CD4-positive, CD25-positive, alpha-beta regulatory T cell (primary cell): ENCODE data around the gene IGSF9. TPM values are rescaled to one million over a fixed set of nuclear protein-coding genes. Genes with fewer than 3 reads are reported as not detected.
"Not testable (repeated sequence)": the region's sequence is repeated elsewhere in the genome, so short reads cannot be mapped to it uniquely, and the experiment has no call there.

Experiments
- ATAC-seq, 2 donors: fragments of 150-1000 bp; cut with Tn5 transposase; one replicate each; pipeline ENCODE4 v1.10.0; 2021; ENCODE audit warnings: low read depth in 2 of 2, moderate number of reproducible peaks in 2 of 2, moderate library complexity in 1 of 2
- DNase-seq, 3 donors: peaks; one replicate each; pipeline versions ENCODE4 v3.0.0 to v3.0.0-alpha.2; 2012 to 2022; ENCODE audit warnings: mixed read lengths in 1 of 3
- H3K27ac ChIP-seq: one replicate; pipeline ENCODE4 v1.7.0; 2013; ENCODE audit warnings: mild to moderate bottlenecking, low read length; ENCODE audit not compliant: insufficient read depth, poor library complexity, severe bottlenecking
- H3K27me3 ChIP-seq: one replicate; pipeline ENCODE4 v1.7.0; 2013; ENCODE audit warnings: low read length; ENCODE audit not compliant: control insufficient read depth, insufficient read depth
- H3K36me3 ChIP-seq: one replicate; pipeline ENCODE4 v1.7.0; 2013; ENCODE audit warnings: mild to moderate bottlenecking, low read length, moderate library complexity; ENCODE audit not compliant: control insufficient read depth, insufficient read depth
- H3K4me1 ChIP-seq: 2 replicates; pipeline ENCODE4 v1.7.0; 2013; ENCODE audit warnings: mild to moderate bottlenecking, low read length; ENCODE audit not compliant: insufficient read depth, control insufficient read depth, poor library complexity, severe bottlenecking
- H3K4me3 ChIP-seq: one replicate; pipeline ENCODE4 v1.7.0; 2013; ENCODE audit warnings: low read depth, mild to moderate bottlenecking, low read length, moderate library complexity
- H3K9me3 ChIP-seq, 2 experiments: 1 replicate in 1 of 2; 2 replicates in 1 of 2; pipeline ENCODE4 v1.7.0; 2013; ENCODE audit warnings: low read length in 2 of 2, mild to moderate bottlenecking in 1 of 2, moderate library complexity in 1 of 2; ENCODE audit not compliant: control insufficient read depth in 2 of 2
- H3K27ac Mint-ChIP-seq, 3 donors: one replicate each; pipeline ENCODE4 v1.8.0; 2020 to 2022; ENCODE audit warnings: mild to moderate bottlenecking in 3 of 3, mixed read lengths in 3 of 3, moderate library complexity in 2 of 3
- H3K27me3 Mint-ChIP-seq: one replicate; pipeline ENCODE4 v1.8.0; 2022; ENCODE audit warnings: mild to moderate bottlenecking, mixed read lengths
- H3K36me3 Mint-ChIP-seq: one replicate; pipeline ENCODE4 v1.8.0; 2020; ENCODE audit warnings: mixed read lengths
- H3K4me1 Mint-ChIP-seq, 4 donors: one replicate each; pipeline ENCODE4 v1.8.0; 2020 to 2022; ENCODE audit warnings: mixed read lengths in 4 of 4, mild to moderate bottlenecking in 1 of 4
- H3K4me3 Mint-ChIP-seq, 4 donors: one replicate each; pipeline ENCODE4 v1.8.0; 2020 to 2022; ENCODE audit warnings: mild to moderate bottlenecking in 4 of 4, mixed read lengths in 4 of 4, moderate library complexity in 3 of 4
- H3K9me3 Mint-ChIP-seq, 7 donors: one replicate each; pipeline ENCODE4 v1.8.0; 2020 to 2022; ENCODE audit warnings: mixed read lengths in 7 of 7, mild to moderate bottlenecking in 3 of 7, moderate library complexity in 2 of 7
- polyA plus RNA-seq, 4 donors: library from polyadenylated mRNA; unstranded; fragments of 300-500 nt; fragmentation: Illumina TruSeq; gene quantifications; one replicate each; pipeline ENCODE4 v1.2.3, GENCODE V29; 2021
- total RNA-seq: library from RNA; stranded (reverse); gene quantifications from one replicate; pipeline ENCODE4 v1.2.3, GENCODE V29; 2022

The IGSF9 gene
- total and polyA plus RNA-seq, 5 donors from 2014 or later = 0.23 TPM; not detected in 4

DNA sequence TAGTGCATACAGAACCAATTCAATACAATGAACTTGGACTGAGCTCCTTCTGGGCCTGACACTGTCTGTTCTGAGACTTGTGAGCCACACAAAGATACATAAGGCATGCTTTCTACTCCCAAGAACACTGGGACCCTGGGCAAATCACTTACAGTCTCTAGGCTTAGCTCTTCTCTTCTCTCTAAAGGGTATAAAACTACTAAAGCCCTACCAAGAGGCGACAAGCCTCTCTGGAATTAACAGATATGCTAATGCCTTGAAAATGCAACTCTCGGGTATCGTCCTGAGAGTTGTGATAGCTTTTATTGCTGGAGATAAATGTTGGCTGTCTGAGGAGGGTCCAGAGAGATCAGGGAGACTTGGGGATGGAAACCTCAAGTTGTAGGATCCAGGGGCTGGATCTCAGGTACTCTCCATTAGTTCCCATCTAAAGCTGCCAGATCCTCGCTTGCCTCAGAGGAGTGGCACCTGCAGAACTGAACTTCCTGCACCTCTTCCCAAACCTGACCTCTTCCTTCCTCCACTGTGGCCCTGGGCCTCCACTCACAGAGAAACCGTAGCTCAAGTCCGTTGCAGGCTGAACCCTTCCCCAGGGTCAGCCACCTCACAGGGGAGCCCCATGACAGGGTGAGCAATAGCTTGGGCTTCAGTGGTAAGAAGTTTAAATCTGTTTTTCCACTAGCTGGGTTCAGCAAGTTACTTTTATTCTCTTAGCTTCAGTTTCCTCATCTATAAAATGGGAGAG, 33.9 kb downstream of the IGSF9 start:
- DNase-seq (no peak), ATAC-seq (no peak)
- H3K27ac Mint-ChIP-seq = peak overlapping the region; percentile 80 to 99 (median 95)
- H3K27me3 Mint-ChIP-seq = no peaks in the 10 kb centered on the region
- peaks cover 19 to 83% (median 62%) of the 10 kb centered on the region in 4 donors for H3K4me1 Mint-ChIP-seq
- peaks cover 12% of the 10 kb centered on the region for H3K36me3 Mint-ChIP-seq
- peak overlapping the region; percentile 17 to 82 (median 78) for H3K4me3 Mint-ChIP-seq
- peaks cover 0 to 2% (median 0%) of the 10 kb centered on the region in 7 donors for H3K9me3 Mint-ChIP-seq
- Histone ChIP-seq H3K36me3 (peaks cover 2% of the 10 kb centered on the region), H3K9me3 (no peaks in the 10 kb centered on the region), H3K4me1 (peaks cover 50% of the 10 kb centered on the region), H3K27me3 (no peaks in the 10 kb centered on the region), H3K4me3 (peak overlapping the region; percentile 71), H3K27ac (peak overlapping the region; percentile 90)

DNA sequence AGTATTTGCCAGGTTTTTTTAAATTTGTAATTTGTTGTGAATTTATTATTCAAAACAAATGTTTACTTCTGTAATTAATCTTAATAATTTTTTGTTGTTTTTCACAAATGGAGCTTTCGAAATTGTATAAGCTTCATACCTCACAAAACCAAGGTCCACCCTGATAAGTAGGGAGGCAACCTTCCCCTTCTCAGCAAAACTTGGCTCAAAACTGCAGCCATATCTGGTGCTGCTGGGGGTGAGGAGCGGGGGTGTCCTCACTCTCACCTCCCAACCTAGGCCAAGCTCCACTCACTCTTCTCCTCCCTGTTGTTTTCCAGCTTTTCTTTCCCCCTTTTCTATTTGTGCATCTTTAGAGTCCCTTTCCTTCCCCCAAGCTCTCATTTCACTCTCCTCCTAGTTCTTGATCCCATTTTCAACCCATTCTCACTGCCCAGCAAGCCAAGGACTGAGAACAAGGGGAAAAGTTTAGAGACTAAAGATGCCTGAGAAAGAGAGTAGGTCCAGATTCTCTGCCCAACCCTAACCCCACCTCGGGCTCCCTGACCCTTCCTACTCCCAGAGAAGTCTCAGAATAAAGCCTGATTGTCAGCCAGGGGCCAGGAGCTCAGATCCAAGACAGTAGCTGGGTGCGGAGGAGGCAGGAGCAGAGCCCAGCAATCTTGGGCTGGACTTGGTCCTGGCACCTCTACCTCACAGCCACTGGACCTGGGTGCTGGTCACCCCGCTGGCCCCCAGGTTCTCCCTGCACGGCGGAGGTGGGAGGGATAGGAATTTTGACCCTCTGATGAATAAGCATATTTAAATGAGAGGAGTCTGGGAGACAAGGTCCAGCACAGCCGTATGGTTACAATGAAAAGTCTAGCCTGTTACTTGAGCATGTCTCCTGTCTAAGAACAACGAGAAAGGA, 37.1 kb downstream of the IGSF9 start:
- peak overlapping the region; percentile 37 for H3K27ac ChIP-seq
- H3K4me3 ChIP-seq = no peak overlapping the region
- H3K27me3 ChIP-seq = no peaks in the 10 kb centered on the region
- no peak for DNase-seq
- Mint-ChIP-seq H3K27ac (peak overlapping the region; percentile 23 to 95 (median 62)), H3K27me3 (no peaks in the 10 kb centered on the region), H3K36me3 (peaks cover 4% of the 10 kb centered on the region), H3K9me3 (peaks cover 0 to 2% (median 0%) of the 10 kb centered on the region in 7 donors), H3K4me1 (peaks cover 16 to 56% (median 43%) of the 10 kb centered on the region in 4 donors), H3K4me3 (peak overlapping the region in 1 of 4 donors; percentile 18)
- H3K36me3 ChIP-seq = no peaks in the 10 kb centered on the region
- H3K9me3 ChIP-seq = no peaks in the 10 kb centered on the region
- peaks cover 38% of the 10 kb centered on the region for H3K4me1 ChIP-seq
- ATAC-seq = no peak

DNA sequence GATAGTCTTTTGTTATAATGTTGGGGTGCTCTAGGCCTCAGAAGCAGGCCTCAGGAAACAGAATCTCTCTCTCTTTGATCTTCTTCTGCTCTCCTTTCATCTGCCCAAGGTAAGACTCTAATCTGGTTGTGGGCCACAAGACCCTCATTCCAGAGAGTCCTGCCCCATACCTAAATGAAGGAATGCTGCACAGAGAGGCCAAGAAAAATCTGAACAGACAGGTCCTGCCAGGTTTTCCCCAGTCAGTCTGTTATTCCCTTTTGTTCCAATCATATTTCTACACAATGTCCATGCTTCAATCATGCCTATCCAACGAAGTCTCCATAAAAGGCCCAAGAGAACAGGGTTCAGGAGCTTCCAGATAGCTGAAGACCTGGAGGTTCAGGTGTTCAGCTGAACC, 38.5 kb downstream of the IGSF9 start:
- H3K27ac Mint-ChIP-seq = peak overlapping the region in 1 of 3 donors; percentile 78
- H3K4me3 Mint-ChIP-seq = no peak overlapping the region
- Histone ChIP-seq H3K9me3 (no peaks in the 10 kb centered on the region), H3K27me3 (no peaks in the 10 kb centered on the region), H3K36me3 (no peaks in the 10 kb centered on the region), H3K4me3 (no peak overlapping the region), H3K4me1 (peaks cover 28% of the 10 kb centered on the region), H3K27ac (peak overlapping the region; percentile 2)
- ATAC-seq = no peak
- no peaks in the 10 kb centered on the region for H3K9me3 Mint-ChIP-seq
- H3K36me3 Mint-ChIP-seq = peaks cover 5% of the 10 kb centered on the region
- H3K4me1 Mint-ChIP-seq = peaks cover 12 to 42% (median 34%) of the 10 kb centered on the region in 4 donors
- no peak for DNase-seq
- H3K27me3 Mint-ChIP-seq = no peaks in the 10 kb centered on the region

DNA sequence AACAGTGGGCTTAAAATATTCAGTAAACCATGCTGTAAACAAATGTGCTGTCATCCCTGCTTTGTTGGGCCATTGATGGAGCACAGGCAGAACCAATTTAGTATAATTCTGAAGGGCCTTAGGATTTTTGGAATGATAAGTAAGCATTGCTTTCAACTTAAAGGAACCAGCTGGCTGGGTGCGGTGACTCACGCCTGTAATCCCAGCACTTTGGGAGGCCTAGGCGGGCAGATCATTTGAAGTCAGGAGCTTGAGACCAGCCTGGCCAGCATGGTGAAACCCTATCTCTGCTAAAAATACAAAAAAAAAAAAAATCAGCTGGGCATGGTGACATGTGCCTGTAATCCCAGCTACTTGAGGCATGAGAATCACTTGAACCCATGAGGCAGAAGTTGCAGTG, 41.4 kb downstream of the IGSF9 start:
- H3K9me3 Mint-ChIP-seq, H3K27ac ChIP-seq, H3K4me3 ChIP-seq, DNase-seq, ATAC-seq, H3K27me3 Mint-ChIP-seq, H3K36me3 ChIP-seq, H3K27me3 ChIP-seq, H3K4me1 ChIP-seq, H3K36me3 Mint-ChIP-seq, H3K9me3 ChIP-seq, H3K4me3 Mint-ChIP-seq, H3K27ac Mint-ChIP-seq: not testable (repeated sequence)
- H3K4me1 Mint-ChIP-seq = peaks cover 6 to 19% (median 13%) of the 10 kb centered on the region in 4 donors

DNA sequence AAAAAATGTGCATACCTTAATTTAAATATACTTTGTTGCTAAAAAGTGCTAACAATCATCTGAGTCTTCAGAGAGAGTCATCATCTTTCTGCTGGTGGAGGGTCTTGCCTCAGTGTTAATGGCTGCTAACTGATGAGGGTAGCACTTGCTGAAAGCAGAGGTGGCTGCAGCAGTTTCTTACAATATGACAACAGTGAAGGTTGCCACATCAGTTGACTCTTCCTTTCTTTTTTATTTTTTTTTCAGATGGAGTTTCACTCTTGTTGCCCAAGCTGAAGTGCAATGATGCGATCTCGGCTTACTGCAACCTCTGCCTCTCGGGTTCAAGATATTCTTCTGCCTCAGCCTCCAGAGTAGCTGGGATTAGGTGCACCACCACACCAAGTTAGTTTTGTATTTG, 42.9 kb downstream of the IGSF9 start:
- Mint-ChIP-seq H3K4me1 (peaks cover 6 to 11% (median 7%) of the 10 kb centered on the region in 4 donors), H3K27me3 (no peaks in the 10 kb centered on the region), H3K4me3 (no peak overlapping the region), H3K36me3 (peaks cover 5% of the 10 kb centered on the region), H3K27ac (no peak overlapping the region), H3K9me3 (no peaks in the 10 kb centered on the region)
- Histone ChIP-seq H3K9me3 (no peaks in the 10 kb centered on the region), H3K27ac (no peak overlapping the region), H3K4me3 (no peak overlapping the region), H3K27me3 (no peaks in the 10 kb centered on the region), H3K36me3 (no peaks in the 10 kb centered on the region), H3K4me1 (no peaks in the 10 kb centered on the region)
- DNase-seq (no peak), ATAC-seq (no peak)

DNA sequence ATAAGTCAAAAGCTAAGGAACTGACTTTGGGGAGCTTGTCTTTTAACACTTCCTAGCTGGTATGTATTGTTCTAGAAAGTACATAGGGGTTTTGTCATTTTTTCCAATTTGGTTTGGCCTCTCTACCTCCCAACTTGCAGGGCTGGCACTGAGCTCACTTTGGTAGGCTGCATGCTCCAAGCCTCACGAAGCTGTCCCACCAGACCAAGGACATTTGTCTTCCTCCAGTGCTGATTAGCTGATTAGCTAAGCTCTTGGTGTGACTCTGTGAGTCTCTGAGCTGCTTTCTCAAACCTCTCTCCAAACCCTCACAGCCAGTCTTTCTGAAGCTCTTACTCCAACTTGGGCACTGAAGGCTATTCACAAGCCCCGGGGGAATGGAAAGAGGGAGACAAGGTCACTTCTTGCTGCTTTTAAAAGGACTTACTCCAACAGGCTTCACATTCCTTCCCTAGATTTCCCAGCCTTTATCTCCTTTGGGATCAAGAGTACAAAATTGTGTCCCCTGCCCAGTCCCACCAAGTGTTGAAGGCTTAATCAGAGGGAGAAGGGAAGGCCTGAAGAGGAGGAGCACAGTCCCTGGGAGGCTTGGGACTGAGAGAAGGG, 44.6 kb downstream of the IGSF9 start:
- H3K4me3 ChIP-seq = no peak overlapping the region
- Mint-ChIP-seq H3K27ac (no peak overlapping the region), H3K36me3 (peaks cover 5% of the 10 kb centered on the region), H3K27me3 (no peaks in the 10 kb centered on the region), H3K9me3 (no peaks in the 10 kb centered on the region), H3K4me1 (peaks cover 0 to 5% (median 1%) of the 10 kb centered on the region in 4 donors), H3K4me3 (peak overlapping the region in 1 of 4 donors; percentile 21)
- no peaks in the 10 kb centered on the region for H3K36me3 ChIP-seq
- no peak for ATAC-seq
- no peak for DNase-seq
- no peak overlapping the region for H3K27ac ChIP-seq
- no peaks in the 10 kb centered on the region for H3K27me3 ChIP-seq
- no peaks in the 10 kb centered on the region for H3K4me1 ChIP-seq
- no peaks in the 10 kb centered on the region for H3K9me3 ChIP-seq

DNA sequence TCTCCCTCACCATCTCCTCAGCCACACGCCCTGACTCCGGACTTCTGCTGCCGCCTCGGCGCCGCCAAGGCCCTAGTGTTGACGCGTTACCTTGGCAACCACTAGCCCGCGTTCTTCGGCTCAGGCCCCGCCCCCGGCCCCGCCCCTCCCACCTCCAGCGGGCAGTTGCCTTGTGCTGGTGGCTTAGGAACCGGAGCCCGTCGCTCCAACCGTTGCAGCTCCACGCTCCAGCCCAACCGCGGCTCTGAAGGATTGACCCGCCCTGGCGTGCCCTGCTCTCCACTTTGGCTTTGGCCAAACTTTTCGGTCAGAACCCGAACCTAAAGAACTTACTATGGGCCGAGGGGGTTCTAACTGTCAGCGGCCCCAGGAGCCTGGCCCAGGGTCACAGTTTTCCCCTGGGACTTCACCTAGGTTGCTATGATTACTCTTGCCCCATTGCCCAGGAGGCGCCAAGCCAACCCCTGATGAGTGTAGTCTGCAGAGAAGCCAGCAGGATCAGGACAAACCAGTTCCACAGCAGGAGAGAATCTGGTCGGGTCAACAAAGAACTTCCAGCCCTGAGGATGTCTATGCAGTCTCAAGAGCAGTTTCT, 45.2 kb downstream of the IGSF9 start, which contains the start of gene CFAP45:
CFAP45 (minus strand) TSS at position 80 of the 595 bp plus-strand sequence; CDS start at position 13, 67 bp downstream.
- H3K9me3 ChIP-seq = no peaks in the 10 kb centered on the region
- Mint-ChIP-seq H3K9me3 (no peaks in the 10 kb centered on the region), H3K36me3 (peaks cover 5% of the 10 kb centered on the region), H3K4me3 (peak within 1 kb of the TSS in 1 of 4 donors; percentile 21), H3K27ac (peak within 1 kb of the TSS in 2 of 3 donors; percentile 51 to 61), H3K4me1 (peaks cover 0 to 5% (median 1%) of the 10 kb centered on the region in 4 donors), H3K27me3 (peaks cover 4% of the 10 kb centered on the region)
- H3K27me3 ChIP-seq = peaks cover under 1% of the 10 kb centered on the region
- ATAC-seq (no peak), DNase-seq (peak in 1 of 3 donors; percentile 37)
- H3K36me3 ChIP-seq = no peaks in the 10 kb centered on the region
- H3K27ac ChIP-seq = no peak within 1 kb of the TSS
- H3K4me1 ChIP-seq = no peaks in the 10 kb centered on the region
- H3K4me3 ChIP-seq = no peak within 1 kb of the TSS
